Activated CD4-positive, alpha-beta T cell treated with anti-CD3 and anti-CD28 coated beads for 36 hours (primary cell): Measurements from ENCODE around the gene ENGASE. TPM values are rescaled to one million over a fixed set of nuclear protein-coding genes. Genes with fewer than 3 reads are reported as not detected.
"Not testable (repeated sequence)": the region's sequence is repeated elsewhere in the genome, so short reads cannot be mapped to it uniquely, and the experiment has no call there.

ENCODE experiments used
- ATAC-seq: fragments of 200-7000 bp; cut with Tn5 transposase; one replicate; pipeline ENCODE4 v1.10.0; 2021; ENCODE audit warnings: mild to moderate bottlenecking, moderate library complexity
- CTCF ChIA-PET: fragments of 350-600 bp; sonication (Branson Sonifier 250); formaldehyde crosslinking; loops from one replicate; lab custom pipeline; 2021; ENCODE audit warnings: antibody characterized with exemption; lab: Charles Lee
- POLR2A ChIA-PET: fragments of 350-600 bp; sonication (Branson Sonifier 250); formaldehyde crosslinking; loops from one replicate; lab custom pipeline; 2021; ENCODE audit warnings: antibody characterized with exemption, inconsistent platforms; lab: Charles Lee
- DNase-seq: peaks from one replicate; pipeline ENCODE4 v3.0.0-alpha.2; 2020
- H3K27ac Mint-ChIP-seq: one replicate; pipeline ENCODE4 v1.8.0; 2021; ENCODE audit warnings: mixed read lengths
- H3K27me3 Mint-ChIP-seq: one replicate; pipeline ENCODE4 v1.8.0; 2021; ENCODE audit warnings: mixed read lengths
- H3K36me3 Mint-ChIP-seq: one replicate; pipeline ENCODE4 v1.8.0; 2021; ENCODE audit warnings: low read depth, mixed read lengths
- H3K4me1 Mint-ChIP-seq: one replicate; pipeline ENCODE4 v1.8.0; 2021; ENCODE audit warnings: mixed read lengths
- H3K4me3 Mint-ChIP-seq: one replicate; pipeline ENCODE4 v1.8.0; 2021; ENCODE audit warnings: mild to moderate bottlenecking, moderate library complexity, mixed read lengths
- H3K9me3 Mint-ChIP-seq: one replicate; pipeline ENCODE4 v1.8.0; 2021; ENCODE audit warnings: low read depth, mixed read lengths
- intact Hi-C, 2 experiments: fragments of 100-400 bp; cut with DNase I in 1 of 2; cut with micrococcal nuclease in 1 of 2; formaldehyde crosslinking; loops; one replicate each; pipeline versions ENCODE4 v1.14.2 to v1.15.1; 2022 to 2024; cut with DNase I, micrococcal nuclease
- total RNA-seq, 2 experiments: library from RNA; stranded (reverse); gene quantifications; one replicate each; pipeline ENCODE4 v1.2.3, GENCODE V29; 2021

Gene ENGASE
- total RNA-seq, 2 experiments from 2014 or later: 17.3 to 23.7 TPM

GRCh38 chr17:79074121-79074648, 439 bp upstream of the ENGASE start:
- H3K36me3 Mint-ChIP-seq, H3K27me3 Mint-ChIP-seq, POLR2A ChIA-PET, ATAC-seq, H3K9me3 Mint-ChIP-seq, DNase-seq, H3K27ac Mint-ChIP-seq: not testable (repeated sequence)
- CTCF ChIA-PET: interaction anchor here (0.7 to 1.7 kb wide), 5 partner anchors 9 to 104 kb away, joined by 3 to 5 read pairs (median 3); no protein-coding TSS in a partner anchor
- peaks cover 14% of the 10 kb centered on the region for H3K4me1 Mint-ChIP-seq
- intact Hi-C loops: loop anchor here in 1 of 2 experiments (1.0 kb wide), 3 partner anchors 65 to 292 kb away; partner anchors contain the start of genes CANT1, CYTH1 and USP36
- peak overlapping the region; percentile 79 for H3K4me3 Mint-ChIP-seq

- ChIA-PET CTCF (interaction anchor here (0.6 kb wide), 3 partner anchors 15 to 207 kb away, joined by 3 to 4 read pairs (median 3); no protein-coding TSS in a partner anchor), POLR2A (no interaction called here)
- Mint-ChIP-seq H3K4me1 (peaks cover 14% of the 10 kb centered on the region), H3K9me3 (no peaks in the 10 kb centered on the region), H3K36me3 (peaks cover 7% of the 10 kb centered on the region), H3K4me3 (peak overlapping the region; percentile 79), H3K27me3 (no peaks in the 10 kb centered on the region), H3K27ac (peak overlapping the region; percentile 49)
- ATAC-seq: peak; percentile 20
- DNase-seq: no peak
- intact Hi-C loops: no loop called here
Observed at GRCh38 chr17:79075446-79075750, 774 bp downstream of the ENGASE start.

DNA sequence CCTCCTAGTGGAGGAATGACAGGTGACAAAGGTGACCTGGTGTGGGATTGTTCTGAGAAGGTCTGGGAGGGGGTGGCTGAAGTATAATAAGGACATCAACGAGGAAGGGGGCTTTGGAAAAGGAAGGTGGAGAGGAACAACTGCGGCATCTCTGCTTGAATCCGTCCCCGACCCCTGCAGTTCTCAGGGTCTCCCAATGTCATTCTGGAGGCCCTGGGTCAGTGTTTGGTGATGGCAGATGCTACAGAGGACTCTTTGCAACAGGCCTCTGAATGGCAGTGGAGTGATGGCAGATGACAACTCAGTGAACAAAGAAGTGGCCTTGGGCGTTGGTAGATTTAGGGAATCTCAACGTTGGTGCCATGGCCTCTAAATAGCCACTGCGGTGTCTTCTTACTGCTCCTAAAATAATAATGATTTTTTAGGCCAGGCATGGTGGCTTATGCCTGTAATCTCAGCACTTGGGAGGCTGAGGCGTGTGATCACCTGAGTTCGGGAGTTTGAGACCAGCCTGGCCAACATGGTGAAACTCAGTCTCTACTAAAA, 1.3 kb downstream of the ENGASE start:
- ChIA-PET POLR2A (no interaction called here), CTCF (interaction anchor here (0.6 kb wide), 3 partner anchors 15 to 321 kb away, joined by 3 to 4 read pairs (median 3); no protein-coding TSS in a partner anchor)
- no peaks in the 10 kb centered on the region for H3K27me3 Mint-ChIP-seq
- H3K4me1 Mint-ChIP-seq: peaks cover 14% of the 10 kb centered on the region
- intact Hi-C loops: no loop called here
- peaks cover 12% of the 10 kb centered on the region for H3K36me3 Mint-ChIP-seq
- ATAC-seq (no peak), DNase-seq (no peak)
- H3K27ac Mint-ChIP-seq: peak overlapping the region; percentile 49
- no peaks in the 10 kb centered on the region for H3K9me3 Mint-ChIP-seq
- H3K4me3 Mint-ChIP-seq: peak overlapping the region; percentile 79

DNA sequence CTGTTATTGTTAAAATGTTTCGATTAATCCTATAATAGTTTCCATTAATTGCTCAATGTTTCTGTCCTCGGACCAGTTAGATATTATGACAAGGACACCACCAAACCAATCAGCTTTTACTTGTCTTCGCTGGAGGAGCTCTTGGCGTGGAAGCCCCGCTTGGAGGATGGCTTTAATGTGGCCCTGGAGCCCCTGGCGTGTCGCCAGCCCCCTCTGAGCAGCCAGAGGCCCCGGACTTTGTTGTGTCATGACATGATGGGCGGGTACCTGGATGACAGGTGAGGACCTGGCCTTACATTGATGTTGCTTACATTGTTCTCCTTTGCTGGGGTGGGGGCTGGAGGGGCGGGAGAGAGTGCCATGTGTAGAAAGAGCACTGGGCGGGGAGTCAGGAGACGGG, 3.0 kb downstream of the ENGASE start:
- peaks cover 14% of the 10 kb centered on the region for H3K4me1 Mint-ChIP-seq
- no peaks in the 10 kb centered on the region for H3K9me3 Mint-ChIP-seq

GRCh38 chr17:79078476-79079190, 4.0 kb downstream of the ENGASE start:
- no peaks in the 10 kb centered on the region for H3K27me3 Mint-ChIP-seq
- no peak overlapping the region for H3K27ac Mint-ChIP-seq
- no peak for ATAC-seq
- no peaks in the 10 kb centered on the region for H3K9me3 Mint-ChIP-seq
- H3K36me3 Mint-ChIP-seq: peaks cover 12% of the 10 kb centered on the region
- POLR2A ChIA-PET: interaction anchor here (0.6 kb wide), 1 partner anchor 18 kb away, joined by 3 read pairs; no protein-coding TSS in a partner anchor
- no peak overlapping the region for H3K4me3 Mint-ChIP-seq
- CTCF ChIA-PET: interaction anchor here (0.7 kb wide), 1 partner anchor 9 kb away, joined by 7 read pairs; no protein-coding TSS in a partner anchor
- H3K4me1 Mint-ChIP-seq: peaks cover 14% of the 10 kb centered on the region
- intact Hi-C loops: no loop called here
- DNase-seq: no peak

More for the DNA sequence above, 3.0 kb downstream of the ENGASE start:
- Mint-ChIP-seq H3K36me3 (peaks cover 12% of the 10 kb centered on the region), H3K27me3 (no peaks in the 10 kb centered on the region), H3K27ac (no peak overlapping the region), H3K4me3 (no peak overlapping the region)
- CTCF ChIA-PET: no interaction called here
- DNase-seq: no peak
- POLR2A ChIA-PET: interaction anchor here (0.7 kb wide), 1 partner anchor 329 kb away, joined by 3 read pairs; no protein-coding TSS in a partner anchor
- ATAC-seq: no peak
- intact Hi-C loops: no loop called here

DNA sequence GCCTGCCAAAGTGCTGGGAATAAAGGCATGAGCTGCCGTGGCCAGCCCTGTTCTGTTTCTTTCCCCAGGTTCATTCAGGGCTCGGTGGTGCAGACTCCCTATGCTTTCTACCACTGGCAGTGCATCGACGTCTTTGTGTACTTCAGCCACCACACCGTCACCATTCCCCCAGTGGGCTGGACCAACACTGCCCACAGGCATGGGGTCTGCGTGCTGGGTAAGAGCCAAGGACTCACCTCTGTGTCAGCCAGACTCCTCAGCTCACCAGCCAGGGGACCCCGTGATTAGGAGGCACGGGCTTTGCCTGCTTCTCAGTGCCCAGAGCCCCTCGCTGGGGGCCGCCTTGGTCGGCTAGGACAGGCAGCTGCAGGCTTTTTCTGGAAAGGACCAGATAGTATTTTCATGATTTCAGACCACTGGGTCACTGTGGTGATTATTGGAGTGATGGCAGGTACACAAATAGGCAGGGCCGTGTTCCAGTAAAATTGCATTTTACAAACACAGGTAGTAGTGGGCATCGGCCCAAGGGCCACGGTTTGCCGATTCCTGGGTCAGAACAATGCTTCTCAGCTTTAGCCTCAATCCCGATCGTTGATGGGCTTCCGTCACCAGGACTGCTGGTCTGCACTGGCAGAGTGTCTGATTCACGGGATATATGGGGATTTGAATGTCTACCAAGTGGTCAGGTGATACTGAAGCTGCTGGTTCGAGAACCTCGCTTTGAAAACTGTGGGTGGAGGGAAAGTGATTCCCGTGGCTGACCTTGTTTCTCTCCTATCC, 5.0 kb downstream of the ENGASE start:
- intact Hi-C loops: loop anchor here in 1 of 2 experiments (5.0 kb wide), 1 partner anchor 32 kb away; no protein-coding TSS in a partner anchor
- CTCF ChIA-PET: no interaction called here
- DNase-seq: no peak
- no peak overlapping the region for H3K27ac Mint-ChIP-seq
- ATAC-seq: no peak
- H3K4me3 Mint-ChIP-seq: no peak overlapping the region
- H3K4me1 Mint-ChIP-seq: peaks cover 12% of the 10 kb centered on the region
- POLR2A ChIA-PET: interaction anchor here (0.6 kb wide), 1 partner anchor 19 kb away, joined by 3 read pairs; no protein-coding TSS in a partner anchor
- H3K27me3 Mint-ChIP-seq: no peaks in the 10 kb centered on the region
- H3K36me3 Mint-ChIP-seq: peaks cover 12% of the 10 kb centered on the region
- H3K9me3 Mint-ChIP-seq: no peaks in the 10 kb centered on the region

- DNase-seq (no peak), ATAC-seq (no peak)
- no peaks in the 10 kb centered on the region for H3K27me3 Mint-ChIP-seq
- H3K4me1 Mint-ChIP-seq: peaks cover 10% of the 10 kb centered on the region
- no peak overlapping the region for H3K27ac Mint-ChIP-seq
- H3K36me3 Mint-ChIP-seq: peaks cover 12% of the 10 kb centered on the region
- CTCF ChIA-PET: no interaction called here
- intact Hi-C loops: loop anchor here in 1 of 2 experiments (5.0 kb wide), 1 partner anchor 33 kb away; no protein-coding TSS in a partner anchor
- H3K9me3 Mint-ChIP-seq: no peaks in the 10 kb centered on the region
- POLR2A ChIA-PET: no interaction called here
- no peak overlapping the region for H3K4me3 Mint-ChIP-seq
Observed at GRCh38 chr17:79080349-79080748, 5.7 kb downstream of the ENGASE start.

GRCh38 chr17:79080761-79081290, 6.2 kb downstream of the ENGASE start:
- ATAC-seq (no peak), DNase-seq (no peak)
- Mint-ChIP-seq H3K27ac (no peak overlapping the region), H3K9me3 (no peaks in the 10 kb centered on the region), H3K36me3 (peaks cover 12% of the 10 kb centered on the region), H3K4me3 (no peak overlapping the region), H3K4me1 (peaks cover 5% of the 10 kb centered on the region), H3K27me3 (no peaks in the 10 kb centered on the region)
- intact Hi-C loops: loop anchor here in 1 of 2 experiments (5.0 kb wide), 1 partner anchor 34 kb away; no protein-coding TSS in a partner anchor
- POLR2A ChIA-PET: no interaction called here
- CTCF ChIA-PET: no interaction called here

DNA sequence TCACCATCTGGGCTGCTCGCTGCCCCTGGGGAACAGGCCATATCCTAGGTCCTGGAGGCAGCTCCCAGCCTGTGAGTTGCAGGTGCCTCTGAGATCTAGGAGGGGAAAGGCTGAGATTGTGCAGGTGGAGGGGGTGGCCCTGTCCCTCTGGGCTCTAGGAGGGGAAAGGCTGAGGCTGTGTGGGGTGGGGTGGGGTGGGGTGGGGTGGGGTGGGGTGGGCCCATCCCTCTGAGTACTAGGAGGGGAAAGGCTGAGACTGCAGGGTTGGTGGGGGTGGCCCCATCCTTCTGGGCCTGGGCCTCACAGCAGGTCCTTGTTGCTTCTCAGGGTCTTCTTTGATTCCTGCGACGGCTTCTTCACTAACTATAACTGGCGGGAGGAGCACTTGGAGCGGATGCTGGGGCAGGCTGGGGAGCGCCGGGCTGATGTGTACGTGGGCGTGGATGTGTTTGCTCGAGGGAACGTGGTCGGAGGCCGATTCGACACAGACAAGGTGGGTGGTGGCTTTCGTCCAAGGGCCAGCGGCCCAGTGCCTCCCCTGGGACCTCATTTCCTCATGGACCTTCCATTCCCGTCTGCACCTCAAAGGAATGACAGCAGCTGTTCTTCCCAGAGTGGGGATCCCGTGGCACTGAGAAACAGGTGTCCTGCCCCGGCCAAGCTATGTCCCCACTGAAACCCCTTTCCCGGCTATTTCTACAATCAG, 7.1 kb downstream of the ENGASE start:
- Mint-ChIP-seq H3K27ac (no peak overlapping the region), H3K4me1 (no peaks in the 10 kb centered on the region), H3K4me3 (no peak overlapping the region), H3K27me3 (no peaks in the 10 kb centered on the region), H3K36me3 (peaks cover 12% of the 10 kb centered on the region), H3K9me3 (no peaks in the 10 kb centered on the region)
- intact Hi-C loops: loop anchor here (1.0 to 5.0 kb wide), 2 partner anchors 34 to 35 kb away; no protein-coding TSS in a partner anchor
- DNase-seq: no peak
- no peak for ATAC-seq
- ChIA-PET POLR2A (no interaction called here), CTCF (interaction anchor here (0.6 to 1.7 kb wide), 6 partner anchors 11 to 310 kb away, joined by 3 to 7 read pairs (median 4); no protein-coding TSS in a partner anchor)
